ENCODE data around the gene STX4.

Gene STX4

DNA sequence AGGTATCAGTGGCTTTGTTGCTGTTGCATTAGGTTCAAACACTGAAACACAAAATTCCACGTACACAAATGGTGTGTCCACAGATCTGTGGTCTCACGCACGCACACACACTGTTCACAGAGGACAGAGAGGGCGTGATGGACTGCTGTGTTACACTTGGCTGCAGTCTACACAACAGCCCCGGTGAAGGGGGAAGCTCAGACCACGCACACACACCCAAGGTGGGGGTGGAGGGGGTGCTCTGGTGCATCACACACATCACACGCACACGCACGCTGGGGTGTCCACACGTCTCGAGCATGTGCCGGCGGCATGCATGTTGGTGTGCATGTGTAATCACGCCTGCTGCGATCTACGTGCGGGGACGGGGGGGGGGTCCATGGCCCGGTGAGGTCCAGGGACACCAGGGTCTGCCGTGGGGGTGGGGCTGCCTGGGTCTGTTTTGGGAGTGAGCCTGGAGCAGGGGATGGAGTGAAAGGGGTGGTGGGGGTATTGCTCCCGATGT, 41.0 kb upstream of the STX4 start:
- no peak overlapping the region for H3K9ac ChIP-seq (ENCODE audit: low read depth, low read length)
- H3K36me3 ChIP-seq (ENCODE audit: control insufficient read depth, insufficient read depth, low read length): peaks cover 3% of the 10 kb centered on the region; the same call in 1 of the 2 replicates
- H3K27me3 ChIP-seq (ENCODE audit: control insufficient read depth, insufficient read depth, low read length): no peaks in the 10 kb centered on the region
- peaks cover 4% of the 10 kb centered on the region for H3K4me1 ChIP-seq (ENCODE audit: control insufficient read depth, insufficient read depth, low read length)
- no peaks in the 10 kb centered on the region for H3K9me3 ChIP-seq (ENCODE audit: control insufficient read depth, insufficient read depth, low read length)
- H3K27ac ChIP-seq (ENCODE audit: low read depth, low read length): no peak overlapping the region
- no peak overlapping the region for H3K4me3 ChIP-seq (ENCODE audit: low read depth, low read length)

GRCh38 chr16:30992931-30993816, 40.2 kb upstream of the STX4 start:
- no peaks in the 10 kb centered on the region; the same call in 1 of the 2 replicates for H3K27me3 ChIP-seq (ENCODE audit: control insufficient read depth, insufficient read depth, low read length)
- no peak overlapping the region for H3K27ac ChIP-seq (ENCODE audit: low read depth, low read length)
- H3K9me3 ChIP-seq (ENCODE audit: control insufficient read depth, insufficient read depth, low read length): no peaks in the 10 kb centered on the region
- H3K36me3 ChIP-seq (ENCODE audit: control insufficient read depth, insufficient read depth, low read length): peaks cover 3% of the 10 kb centered on the region; the same call in 1 of the 2 replicates
- no peak overlapping the region for H3K4me3 ChIP-seq (ENCODE audit: low read depth, low read length)
- H3K4me1 ChIP-seq (ENCODE audit: control insufficient read depth, insufficient read depth, low read length): peaks cover 12% of the 10 kb centered on the region
- H3K9ac ChIP-seq (ENCODE audit: low read depth, low read length): no peak overlapping the region

DNA sequence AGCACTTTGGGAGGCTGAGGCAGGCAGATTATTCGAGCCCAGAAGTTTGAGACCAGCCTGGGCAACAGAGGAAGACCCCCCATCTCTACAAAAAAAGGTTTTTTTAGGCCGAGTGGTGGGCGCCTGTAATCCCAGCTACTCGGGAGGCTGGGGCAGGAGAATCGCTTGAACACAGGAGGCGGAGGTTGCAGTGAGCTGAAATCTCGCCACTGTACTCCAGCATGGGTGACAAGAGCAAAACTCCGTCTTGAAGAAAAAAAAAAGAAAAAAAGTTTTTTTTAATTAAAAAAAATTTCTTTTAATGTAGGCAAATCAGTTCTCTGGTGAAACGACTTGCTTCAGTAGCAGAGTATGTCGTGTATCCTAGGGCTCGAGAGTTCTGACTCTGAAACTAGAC, 37.4 kb upstream of the STX4 start:
- Histone ChIP-seq H3K9ac (ENCODE audit: low read depth, low read length) (no peak overlapping the region), H3K4me3 (ENCODE audit: low read depth, low read length) (peak overlapping the region; percentile 68; the same call in 1 of the 2 replicates)

DNA sequence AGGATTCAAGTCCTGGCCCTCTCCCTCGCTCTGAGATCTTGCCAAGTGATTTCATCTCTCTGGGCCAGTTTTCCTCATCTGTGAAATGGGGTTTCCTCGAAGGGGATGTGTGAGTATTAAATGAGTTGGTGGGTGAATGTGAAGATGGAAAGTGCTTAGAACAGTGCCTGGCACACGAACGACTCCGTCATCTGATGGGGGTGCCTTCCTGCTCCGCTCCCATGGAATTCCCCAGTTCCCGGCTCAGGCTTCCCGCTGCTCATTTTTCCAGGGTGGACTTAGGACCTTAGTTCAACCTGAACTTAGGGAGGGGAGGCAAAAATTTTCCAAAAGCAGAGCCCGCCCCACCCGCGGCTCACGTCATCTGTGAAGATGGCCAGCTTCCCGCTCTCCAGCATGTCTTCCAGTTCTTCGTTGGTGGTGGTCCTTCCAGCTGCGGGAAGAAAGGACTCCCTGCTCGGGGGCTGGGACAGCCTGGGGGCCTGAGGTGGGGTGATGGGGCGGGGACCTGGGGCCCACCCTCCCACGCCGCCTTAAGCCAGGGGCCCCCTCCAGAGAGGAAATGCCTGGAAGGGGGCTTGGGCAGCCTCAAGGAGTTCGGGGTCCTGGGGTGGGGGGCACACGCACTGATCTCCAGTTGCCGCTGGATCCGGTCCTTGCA, 36.9 kb upstream of the STX4 start:
- peaks cover 18% of the 10 kb centered on the region for H3K4me1 ChIP-seq (ENCODE audit: control insufficient read depth, insufficient read depth, low read length)
- no peaks in the 10 kb centered on the region for H3K9me3 ChIP-seq (ENCODE audit: control insufficient read depth, insufficient read depth, low read length)
- H3K27me3 ChIP-seq (ENCODE audit: control insufficient read depth, insufficient read depth, low read length): no peaks in the 10 kb centered on the region; the same call in 1 of the 2 replicates
- H3K36me3 ChIP-seq (ENCODE audit: control insufficient read depth, insufficient read depth, low read length): no peaks in the 10 kb centered on the region
- H3K4me3 ChIP-seq (ENCODE audit: low read depth, low read length): peak overlapping the region; percentile 68
- H3K9ac ChIP-seq (ENCODE audit: low read depth, low read length): 0 out of 2 replicates have a peak overlapping the region, but pooled peaks have one; percentile 4
- H3K27ac ChIP-seq (ENCODE audit: low read depth, low read length): peak overlapping the region; percentile 26

More for the DNA sequence above, 37.4 kb upstream of the STX4 start:
- Histone ChIP-seq H3K27ac (ENCODE audit: low read depth, low read length) (peak overlapping the region; percentile 26), H3K36me3 (ENCODE audit: control insufficient read depth, insufficient read depth, low read length) (peaks cover 3% of the 10 kb centered on the region; the same call in 1 of the 2 replicates), H3K9me3 (ENCODE audit: control insufficient read depth, insufficient read depth, low read length) (no peaks in the 10 kb centered on the region), H3K27me3 (ENCODE audit: control insufficient read depth, insufficient read depth, low read length) (no peaks in the 10 kb centered on the region; the same call in 1 of the 2 replicates), H3K4me1 (ENCODE audit: control insufficient read depth, insufficient read depth, low read length) (peaks cover 18% of the 10 kb centered on the region)

- Histone ChIP-seq H3K36me3 (ENCODE audit: control insufficient read depth, insufficient read depth, low read length) (no peaks in the 10 kb centered on the region), H3K9ac (ENCODE audit: low read depth, low read length) (peak overlapping the region; percentile 4; the same call in 1 of the 2 replicates), H3K4me3 (ENCODE audit: low read depth, low read length) (peak overlapping the region; percentile 68), H3K27ac (ENCODE audit: low read depth, low read length) (peak overlapping the region; percentile 26), H3K9me3 (ENCODE audit: control insufficient read depth, insufficient read depth, low read length) (no peaks in the 10 kb centered on the region), H3K27me3 (ENCODE audit: control insufficient read depth, insufficient read depth, low read length) (no peaks in the 10 kb centered on the region; the same call in 1 of the 2 replicates), H3K4me1 (ENCODE audit: control insufficient read depth, insufficient read depth, low read length) (peaks cover 18% of the 10 kb centered on the region)
These were observed 36.2 kb upstream of the STX4 start for GRCh38 chr16:30996985-30997724.

DNA sequence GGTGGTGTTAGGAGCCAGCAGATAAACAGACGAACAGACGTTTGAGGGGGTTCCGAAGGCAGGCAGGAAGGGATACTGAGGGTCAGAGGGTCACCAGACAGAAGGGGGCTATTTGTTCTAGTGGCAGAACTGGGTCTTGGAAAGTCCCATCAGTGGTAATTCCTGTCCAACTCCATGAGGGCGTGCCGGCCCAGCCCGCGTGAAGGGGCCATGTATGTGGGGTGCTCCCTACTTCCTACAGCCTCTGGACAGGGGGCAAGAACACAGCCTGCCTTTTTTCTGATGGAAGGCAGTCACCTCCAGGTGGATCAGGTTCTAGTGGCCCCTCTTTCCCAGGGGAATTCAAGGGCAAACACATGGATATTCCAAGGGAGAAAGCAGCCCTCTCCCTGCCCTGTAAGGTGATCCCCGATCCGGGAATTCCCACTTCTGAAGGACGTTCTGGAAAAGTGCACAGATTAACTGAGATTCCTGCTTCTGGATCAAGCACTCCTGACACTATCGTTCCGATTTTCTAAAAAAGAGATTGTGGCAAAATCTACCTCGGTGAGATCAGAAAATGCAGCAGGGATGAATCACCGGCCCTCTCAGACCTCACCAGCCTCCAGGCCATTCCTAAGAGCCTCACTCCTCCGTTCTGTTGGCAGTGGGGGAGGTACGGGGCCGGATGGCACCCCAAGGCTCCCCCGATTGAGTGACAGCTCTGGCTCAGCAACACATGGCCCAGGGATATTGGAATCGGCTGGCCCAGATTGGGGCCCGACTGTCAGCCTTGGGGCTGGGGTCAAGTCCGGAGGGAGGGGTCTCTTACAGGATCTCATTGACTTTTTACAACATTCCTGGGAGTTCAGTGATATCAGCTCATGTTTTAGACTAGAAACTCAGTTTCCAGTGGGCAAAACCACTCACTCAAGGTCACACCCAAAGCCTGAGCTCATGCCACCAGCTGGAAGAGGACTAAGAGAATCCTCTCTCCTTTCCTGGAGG, 35.3 kb upstream of the STX4 start:
- H3K4me1 ChIP-seq (ENCODE audit: control insufficient read depth, insufficient read depth, low read length): peaks cover 18% of the 10 kb centered on the region
- H3K36me3 ChIP-seq (ENCODE audit: control insufficient read depth, insufficient read depth, low read length): no peaks in the 10 kb centered on the region
- H3K27me3 ChIP-seq (ENCODE audit: control insufficient read depth, insufficient read depth, low read length): no peaks in the 10 kb centered on the region; the same call in 1 of the 2 replicates
- H3K9ac ChIP-seq (ENCODE audit: low read depth, low read length): peak overlapping the region; percentile 1; the same call in 1 of the 2 replicates
- H3K4me3 ChIP-seq (ENCODE audit: low read depth, low read length): peak overlapping the region; percentile 62
- H3K9me3 ChIP-seq (ENCODE audit: control insufficient read depth, insufficient read depth, low read length): no peaks in the 10 kb centered on the region
- H3K27ac ChIP-seq (ENCODE audit: low read depth, low read length): peak overlapping the region; percentile 60

- peaks cover 18% of the 10 kb centered on the region for H3K4me1 ChIP-seq (ENCODE audit: control insufficient read depth, insufficient read depth, low read length)
- H3K27ac ChIP-seq (ENCODE audit: low read depth, low read length): peak overlapping the region; percentile 60
- H3K4me3 ChIP-seq (ENCODE audit: low read depth, low read length): no peak overlapping the region
- H3K9me3 ChIP-seq (ENCODE audit: control insufficient read depth, insufficient read depth, low read length): no peaks in the 10 kb centered on the region
- H3K36me3 ChIP-seq (ENCODE audit: control insufficient read depth, insufficient read depth, low read length): no peaks in the 10 kb centered on the region
- H3K27me3 ChIP-seq (ENCODE audit: control insufficient read depth, insufficient read depth, low read length): no peaks in the 10 kb centered on the region; the same call in 1 of the 2 replicates
- H3K9ac ChIP-seq (ENCODE audit: low read depth, low read length): no peak overlapping the region
These were observed 34.3 kb upstream of the STX4 start for GRCh38 chr16:30998852-30999761.

DNA sequence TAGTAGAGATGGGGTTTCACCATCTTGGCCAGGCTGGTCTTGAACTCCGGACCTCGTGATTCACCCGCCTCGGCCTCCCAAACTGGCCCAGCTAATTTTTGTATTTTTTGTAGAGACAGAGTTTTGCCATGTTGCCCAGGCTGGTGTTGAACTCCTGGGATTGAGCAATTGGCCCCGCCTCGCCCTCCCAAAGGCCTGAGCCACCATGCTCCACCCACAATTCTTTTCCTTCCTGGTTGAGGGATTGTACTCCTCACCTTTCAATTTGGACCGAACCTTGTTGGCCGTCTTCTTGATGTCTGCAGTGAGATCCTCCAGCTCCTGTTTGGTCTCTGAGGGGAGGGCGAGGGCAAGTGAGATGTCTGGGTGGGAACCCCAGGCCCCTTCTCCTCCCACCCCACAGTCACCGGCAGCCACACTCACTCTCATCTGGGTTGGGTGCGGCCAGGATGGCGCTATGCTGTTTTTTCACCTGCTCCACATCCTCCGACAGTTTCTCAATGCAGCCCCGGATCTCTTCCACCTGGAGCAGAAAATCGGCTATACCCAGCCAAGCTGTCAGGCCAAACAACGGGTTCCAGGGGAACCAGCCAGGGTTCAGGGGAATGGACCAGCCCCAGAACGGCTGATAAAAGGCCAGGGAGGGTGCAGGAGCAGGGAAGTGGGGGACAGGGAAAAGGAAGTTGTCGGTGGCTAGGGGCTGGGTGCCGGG, 32.5 kb upstream of the STX4 start:
- no peak overlapping the region for H3K9ac ChIP-seq (ENCODE audit: low read depth, low read length)
- H3K4me1 ChIP-seq (ENCODE audit: control insufficient read depth, insufficient read depth, low read length): peaks cover 18% of the 10 kb centered on the region
- H3K4me3 ChIP-seq (ENCODE audit: low read depth, low read length): no peak overlapping the region
- H3K9me3 ChIP-seq (ENCODE audit: control insufficient read depth, insufficient read depth, low read length): no peaks in the 10 kb centered on the region
- H3K27ac ChIP-seq (ENCODE audit: low read depth, low read length): no peak overlapping the region
- no peaks in the 10 kb centered on the region; the same call in 1 of the 2 replicates for H3K27me3 ChIP-seq (ENCODE audit: control insufficient read depth, insufficient read depth, low read length)
- no peaks in the 10 kb centered on the region for H3K36me3 ChIP-seq (ENCODE audit: control insufficient read depth, insufficient read depth, low read length)
